GM18520 (cell line): ENCODE data around the gene TFCP2.

Source experiments
- ATAC-seq: cut with Tn5 transposase; IDR thresholded peaks from one replicate; pipeline ENCODE4 v1.9.1; 2021; ENCODE audit not compliant: unreplicated experiment

TFCP2 gene

DNA sequence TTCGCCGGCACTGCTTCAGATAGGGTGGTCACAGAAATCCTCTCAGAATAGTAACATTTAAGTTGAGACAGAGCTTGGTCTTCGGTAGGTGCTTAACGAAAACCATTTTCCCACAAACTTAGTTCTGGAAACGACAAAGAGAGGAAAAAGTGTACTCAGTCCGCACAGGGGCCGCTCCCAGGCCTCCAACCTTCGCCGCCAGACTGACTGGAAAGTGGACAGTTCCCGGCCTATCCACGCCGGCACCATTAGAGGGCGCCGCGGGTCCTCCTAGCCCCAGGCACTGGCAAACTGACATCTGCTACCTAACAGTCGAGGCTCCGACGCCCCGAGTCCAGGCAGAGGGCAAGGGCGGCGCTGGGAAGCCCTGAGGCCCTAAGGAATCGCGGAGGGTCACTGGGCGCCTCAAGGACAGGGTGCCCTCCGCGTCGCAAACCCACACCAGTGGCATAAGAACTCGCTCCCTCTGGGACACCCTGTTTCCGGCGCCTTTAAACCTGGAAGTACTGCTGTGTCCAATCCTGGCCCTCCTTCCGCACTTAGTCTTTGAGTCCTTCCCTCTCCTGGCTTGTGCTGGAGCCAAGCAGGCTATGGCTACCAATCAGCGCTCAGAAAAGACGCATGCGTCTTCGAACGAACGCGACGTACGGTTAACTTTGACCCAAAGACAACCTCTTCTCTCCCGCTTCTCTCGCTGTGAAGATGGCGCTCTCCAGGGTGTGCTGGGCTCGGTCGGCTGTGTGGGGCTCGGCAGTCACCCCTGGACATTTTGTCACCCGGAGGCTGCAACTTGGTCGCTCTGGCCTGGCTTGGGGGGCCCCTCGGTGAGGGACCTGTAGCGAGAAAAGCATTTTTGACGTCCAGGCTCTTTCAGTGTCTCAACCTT, 125.0 kb downstream of the TFCP2 start, which contains the start of gene LETMD1:
LETMD1 (plus strand) TSS at position 673 of the 886 bp plus-strand sequence; CDS start at position 703, 30 bp downstream.
- ATAC-seq = peak; percentile 91
